ENCODE data around the gene CBX8.

CBX8 gene

GRCh38 chr17:79748295-79749099, 48.4 kb downstream of the CBX8 start:
- DNase-seq: no peak

- DNase-seq: no peak
Measured at GRCh38 chr17:79747508-79748294, 49.2 kb downstream of the CBX8 start.

GRCh38 chr17:79746889-79747507, 49.9 kb downstream of the CBX8 start:
- DNase-seq: no peak

GRCh38 chr17:79745641-79746105, 51.2 kb downstream of the CBX8 start:
- no peak for DNase-seq

- DNase-seq: no peak
Measured at GRCh38 chr17:79743614-79744013, 53.3 kb downstream of the CBX8 start.

GRCh38 chr17:79742951-79743476, 53.9 kb downstream of the CBX8 start:
- DNase-seq: no peak

- DNase-seq: no peak
Measured at GRCh38 chr17:79742589-79742918, 54.3 kb downstream of the CBX8 start.
